GM18508 (cell line): Measurements from ENCODE around the gene KCTD16.

ENCODE experiments used
- ATAC-seq: cut with Tn5 transposase; IDR thresholded peaks from one replicate; pipeline ENCODE4 v1.9.1; 2021; ENCODE audit warnings: moderate number of reproducible peaks; ENCODE audit not compliant: insufficient read depth, unreplicated experiment

KCTD16 gene

GRCh38 chr5:144436007-144436406 is 265.3 kb downstream of the KCTD16 start:
- ATAC-seq: no peak

- no peak for ATAC-seq
Measured at GRCh38 chr5:144438237-144438636, 267.6 kb downstream of the KCTD16 start.

- ATAC-seq: no peak
Measured at GRCh38 chr5:144448457-144448856, 277.8 kb downstream of the KCTD16 start.

- ATAC-seq: no peak
Measured at GRCh38 chr5:144451187-144451973, 280.7 kb downstream of the KCTD16 start.

- no peak for ATAC-seq
Measured at GRCh38 chr5:144453753-144454152, 283.1 kb downstream of the KCTD16 start.

GRCh38 chr5:144457160-144457559 is 286.5 kb downstream of the KCTD16 start:
- no peak for ATAC-seq

GRCh38 chr5:144458216-144458615 is 287.5 kb downstream of the KCTD16 start:
- ATAC-seq: no peak

- no peak for ATAC-seq
Measured at GRCh38 chr5:144460600-144460999, 289.9 kb downstream of the KCTD16 start.

GRCh38 chr5:144462577-144462976 is 291.9 kb downstream of the KCTD16 start:
- no peak for ATAC-seq

- ATAC-seq: no peak
Measured at GRCh38 chr5:144463481-144464223, 293.0 kb downstream of the KCTD16 start.

GRCh38 chr5:144464306-144464705 is 293.6 kb downstream of the KCTD16 start:
- ATAC-seq: no peak

GRCh38 chr5:144465441-144465840 is 294.8 kb downstream of the KCTD16 start:
- no peak for ATAC-seq

- no peak for ATAC-seq
Measured at GRCh38 chr5:144467792-144468191, 297.1 kb downstream of the KCTD16 start.

- ATAC-seq: no peak
Measured at GRCh38 chr5:144468571-144468970, 297.9 kb downstream of the KCTD16 start.

GRCh38 chr5:144469106-144469505 is 298.4 kb downstream of the KCTD16 start:
- ATAC-seq: no peak

- ATAC-seq: no peak
Measured at GRCh38 chr5:144472221-144472620, 301.5 kb downstream of the KCTD16 start.

- ATAC-seq: no peak
Measured at GRCh38 chr5:144473650-144474049, 303.0 kb downstream of the KCTD16 start.

- ATAC-seq: no peak
Measured at GRCh38 chr5:144478565-144478964, 307.9 kb downstream of the KCTD16 start.

- no peak for ATAC-seq
Measured at GRCh38 chr5:144481861-144482260, 311.2 kb downstream of the KCTD16 start.

- ATAC-seq: no peak
Measured at GRCh38 chr5:144484124-144484897, 313.6 kb downstream of the KCTD16 start.

- no peak for ATAC-seq
Measured at GRCh38 chr5:144485540-144485939, 314.9 kb downstream of the KCTD16 start.
